ENCODE measurements around the gene ATP8A2.

DNA sequence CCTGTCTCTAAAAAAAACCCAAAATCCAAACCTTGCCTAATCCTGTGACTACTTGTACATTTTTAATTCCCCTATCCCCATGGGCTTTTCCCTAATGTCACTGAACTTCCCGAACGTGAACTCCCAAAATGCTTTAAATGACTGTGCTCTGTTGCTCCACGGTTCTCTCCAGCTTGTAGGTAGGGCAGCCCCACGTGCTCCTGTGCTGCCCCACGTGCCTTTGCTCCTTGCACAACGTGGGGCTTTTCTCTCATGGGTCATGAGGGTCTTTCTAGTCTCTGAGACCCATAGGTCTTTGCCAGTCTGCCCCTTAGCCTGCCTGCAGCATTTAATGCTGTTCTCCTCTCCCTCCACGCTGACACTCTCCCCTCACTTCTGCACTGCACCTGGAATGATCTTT lies 558.0 kb downstream of the ATP8A2 start:
- TF ChIP-seq, protein P1, sequence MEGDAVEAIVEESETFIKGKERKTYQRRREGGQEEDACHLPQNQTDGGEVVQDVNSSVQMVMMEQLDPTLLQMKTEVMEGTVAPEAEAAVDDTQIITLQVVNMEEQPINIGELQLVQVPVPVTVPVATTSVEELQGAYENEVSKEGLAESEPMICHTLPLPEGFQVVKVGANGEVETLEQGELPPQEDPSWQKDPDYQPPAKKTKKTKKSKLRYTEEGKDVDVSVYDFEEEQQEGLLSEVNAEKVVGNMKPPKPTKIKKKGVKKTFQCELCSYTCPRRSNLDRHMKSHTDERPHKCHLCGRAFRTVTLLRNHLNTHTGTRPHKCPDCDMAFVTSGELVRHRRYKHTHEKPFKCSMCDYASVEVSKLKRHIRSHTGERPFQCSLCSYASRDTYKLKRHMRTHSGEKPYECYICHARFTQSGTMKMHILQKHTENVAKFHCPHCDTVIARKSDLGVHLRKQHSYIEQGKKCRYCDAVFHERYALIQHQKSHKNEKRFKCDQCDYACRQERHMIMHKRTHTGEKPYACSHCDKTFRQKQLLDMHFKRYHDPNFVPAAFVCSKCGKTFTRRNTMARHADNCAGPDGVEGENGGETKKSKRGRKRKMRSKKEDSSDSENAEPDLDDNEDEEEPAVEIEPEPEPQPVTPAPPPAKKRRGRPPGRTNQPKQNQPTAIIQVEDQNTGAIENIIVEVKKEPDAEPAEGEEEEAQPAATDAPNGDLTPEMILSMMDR (IDR thresholded peaks at IDR 0.05) = no peak
- no peak for TF ChIP-seq POLR2A (IDR thresholded peaks at IDR 0.05)
